H1 (cell line): ENCODE data around the gene DPEP1. TPM values are rescaled to one million over a fixed set of nuclear protein-coding genes. Genes with fewer than 3 reads are reported as not detected.

ENCODE experiments used
- CREB1 ChIP-seq: IDR thresholded peaks from 2 replicates; pipeline ENCODE4 v1.6.1; 2012; ENCODE audit warnings: inconsistent platforms
- polyA plus RNA-seq, 7 experiments: library from polyadenylated mRNA; depleted of rRNA in 3 of 7; stranded (reverse) in 5 of 7; unstranded in 2 of 7; fragments of >200 nt in 5 of 7; fragments of 200-250 nt in 2 of 7; gene quantifications; 1 replicate in 5 of 7; 2 replicates in 1 of 7; 4 replicates in 1 of 7; pipeline versions ENCODE4 v1.2.1 to v1.2.3, GENCODE V29; 2011 to 2013; ENCODE audit warnings: missing spikeins in 2 of 7, mixed read lengths in 2 of 7
- total RNA-seq: library from RNA; stranded (reverse); fragmentation: NEBNext Ultra II Directional; extraction: Animal tissue kit (Norgen Biotek cat#: 25700); gene quantifications from 2 replicates; pipeline ENCODE4 v1.2.1, GENCODE V29; 2021

The DPEP1 gene
- total and polyA plus RNA-seq, 2 of the 8 experiments (the other 6 are each of a cell fraction or from before 2014, with no cell fraction given): 2.8 to 3.1 TPM

DNA sequence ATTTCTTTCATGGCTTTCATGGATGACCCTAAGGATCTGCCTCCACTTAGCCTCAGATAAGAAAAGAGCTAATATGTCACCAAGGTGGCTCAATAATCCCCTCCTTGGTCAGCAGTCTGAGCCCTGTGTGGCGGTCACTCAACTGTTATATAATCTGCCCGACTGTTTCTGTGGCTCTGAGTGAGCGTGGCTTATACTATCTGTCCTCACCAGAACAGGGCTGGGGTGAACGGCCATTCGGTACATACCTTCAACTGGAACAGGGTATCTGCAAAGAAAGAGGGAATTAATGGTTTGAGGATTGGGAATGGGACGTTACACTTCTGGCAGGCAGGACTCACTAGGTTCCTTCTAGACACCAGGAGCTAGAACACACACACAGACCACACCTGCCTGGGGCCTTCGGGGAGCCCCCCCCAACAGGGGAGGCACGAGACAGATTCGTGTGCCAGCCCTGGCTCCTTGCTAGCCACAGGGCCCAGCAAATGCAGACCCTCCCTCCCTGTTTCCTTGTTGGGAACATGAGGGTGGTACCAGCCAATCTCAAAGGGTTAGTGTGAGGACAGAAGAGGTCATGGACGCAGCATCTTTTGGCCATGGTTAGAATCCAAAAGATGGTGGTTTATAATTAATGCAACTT lies 40.3 kb downstream of the DPEP1 start (continued):
- TF ChIP-seq CREB1: no peak
